H7 (cell line): ENCODE measurements around the gene TPSB2. TPM values are rescaled to one million over a fixed set of nuclear protein-coding genes. Genes with fewer than 3 reads are reported as not detected.

Experiments
- DNase-seq: peaks from one replicate; pipeline ENCODE4 v3.0.0; 2012
- H3K27me3 ChIP-seq: 2 replicates; pipeline ENCODE4 v1.6.0; 2011; ENCODE audit warnings: mild to moderate bottlenecking, low read length; ENCODE audit not compliant: control insufficient read depth, insufficient read depth
- H3K36me3 ChIP-seq: replicated peaks from 2 replicates; pipeline ENCODE4 v1.5.1; 2011; ENCODE audit warnings: low read length; ENCODE audit not compliant: control insufficient read depth, insufficient read depth
- H3K4me3 ChIP-seq: 2 replicates; pipeline ENCODE4 v1.5.1; 2011; ENCODE audit warnings: low read depth, mild to moderate bottlenecking, control low read depth, low read length, moderate library complexity; ENCODE audit not compliant: insufficient read depth
- total RNA-seq: library from RNA; depleted of rRNA; stranded (reverse); fragments of >200 nt; shearing (Covaris generic); gene quantifications from 2 replicates; pipeline ENCODE4 v1.2.3, GENCODE V29; 2014

Gene TPSB2
- total RNA-seq, 1 experiment from 2014 or later, result not detected

DNA sequence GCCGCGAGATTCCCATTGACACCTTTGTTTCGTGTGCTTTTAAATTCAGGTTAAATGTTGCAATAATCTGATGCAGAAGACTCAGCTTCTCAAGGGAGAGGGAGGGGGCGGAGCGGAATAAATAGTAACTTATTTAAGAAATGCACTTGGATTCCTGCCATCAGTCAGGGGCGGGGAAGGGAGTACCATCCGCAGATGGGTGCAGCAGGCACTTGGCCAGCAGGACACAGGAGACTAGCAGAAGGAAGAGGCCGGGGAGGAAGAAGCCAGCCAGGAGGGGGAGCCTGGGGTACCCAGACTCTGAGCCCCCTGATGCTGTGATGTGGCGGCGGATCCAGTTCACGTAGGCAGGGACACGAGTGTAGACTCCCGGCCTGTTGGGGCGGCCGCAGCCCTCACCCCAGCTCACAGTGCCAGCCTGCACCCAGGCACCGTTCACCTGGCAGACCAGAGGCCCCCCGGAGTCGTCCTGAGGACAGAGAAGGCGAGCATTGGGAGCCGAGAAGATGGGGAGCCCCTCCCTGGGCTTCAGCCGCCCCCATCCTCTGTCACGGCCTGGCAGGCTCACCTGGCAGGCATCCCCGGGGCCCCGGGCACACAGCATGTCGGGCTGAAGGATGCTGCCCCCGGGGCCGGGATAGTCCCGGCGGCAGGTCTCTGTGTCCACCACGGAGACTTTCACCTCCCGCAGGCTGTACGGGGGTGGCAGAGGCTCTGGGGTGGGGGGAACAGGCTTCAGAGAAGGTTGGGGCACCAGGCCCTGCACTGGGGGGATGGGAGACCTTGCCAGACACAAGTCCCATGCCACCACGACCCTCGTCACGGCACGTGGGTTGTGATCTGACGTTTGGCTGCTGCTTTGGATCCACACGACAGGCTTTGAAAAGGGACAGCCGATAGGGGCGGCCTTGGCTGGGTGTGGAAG lies 8.1 kb downstream of the TPSB2 start:
- Histone ChIP-seq H3K27me3 (no peaks in the 10 kb centered on the region), H3K36me3 (peaks cover 2% of the 10 kb centered on the region), H3K4me3 (no peak overlapping the region)

DNA sequence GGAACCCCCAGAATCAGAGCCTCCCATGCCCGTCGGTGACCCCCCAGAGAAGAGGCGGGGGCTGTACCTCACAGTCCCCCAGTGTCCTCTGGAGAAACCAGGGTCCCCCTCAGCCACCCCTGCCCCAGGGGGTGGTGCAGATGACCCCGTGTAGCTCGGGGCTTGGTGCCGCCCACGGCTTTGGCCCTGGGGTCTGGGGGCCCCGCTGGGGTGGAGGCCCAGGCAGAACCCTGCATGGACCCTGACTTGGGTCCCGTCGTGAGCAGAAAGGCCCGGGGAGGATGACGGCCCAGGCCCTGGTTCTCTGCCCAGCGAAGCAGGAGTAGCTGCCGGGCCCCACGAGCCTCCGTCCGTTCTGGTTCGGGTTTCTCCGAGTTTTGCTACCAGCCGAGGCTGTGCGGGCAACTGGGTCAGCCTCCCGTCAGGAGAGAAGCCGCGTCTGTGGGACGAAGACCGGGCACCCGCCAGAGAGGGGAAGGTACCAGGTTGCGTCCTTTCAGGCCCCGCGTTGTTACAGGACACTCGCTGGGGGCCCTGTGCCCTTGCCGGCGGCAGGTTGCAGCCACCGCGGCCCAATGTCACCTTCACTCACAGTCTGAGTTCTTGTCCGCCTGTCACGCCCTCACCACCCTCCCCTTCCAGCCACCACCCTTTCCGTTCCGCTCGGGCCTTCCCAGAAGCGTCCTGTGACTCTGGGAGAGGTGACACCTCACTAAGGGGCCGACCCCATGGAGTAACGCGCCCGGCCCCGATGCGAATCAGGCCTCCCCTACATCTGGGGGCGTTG lies 8.9 kb downstream of the TPSB2 start:
- Histone ChIP-seq H3K27me3 (no peaks in the 10 kb centered on the region), H3K4me3 (no peak overlapping the region), H3K36me3 (peaks cover 2% of the 10 kb centered on the region)
- DNase-seq, result no peak

More for the DNA sequence above, 8.1 kb downstream of the TPSB2 start:
- no peak for DNase-seq

GRCh38 chr16:1220098-1220728 lies 9.8 kb downstream of the TPSB2 start:
- no peak for DNase-seq
- Histone ChIP-seq H3K4me3 (no peak overlapping the region), H3K36me3 (peaks cover 2% of the 10 kb centered on the region), H3K27me3 (no peaks in the 10 kb centered on the region)

DNA sequence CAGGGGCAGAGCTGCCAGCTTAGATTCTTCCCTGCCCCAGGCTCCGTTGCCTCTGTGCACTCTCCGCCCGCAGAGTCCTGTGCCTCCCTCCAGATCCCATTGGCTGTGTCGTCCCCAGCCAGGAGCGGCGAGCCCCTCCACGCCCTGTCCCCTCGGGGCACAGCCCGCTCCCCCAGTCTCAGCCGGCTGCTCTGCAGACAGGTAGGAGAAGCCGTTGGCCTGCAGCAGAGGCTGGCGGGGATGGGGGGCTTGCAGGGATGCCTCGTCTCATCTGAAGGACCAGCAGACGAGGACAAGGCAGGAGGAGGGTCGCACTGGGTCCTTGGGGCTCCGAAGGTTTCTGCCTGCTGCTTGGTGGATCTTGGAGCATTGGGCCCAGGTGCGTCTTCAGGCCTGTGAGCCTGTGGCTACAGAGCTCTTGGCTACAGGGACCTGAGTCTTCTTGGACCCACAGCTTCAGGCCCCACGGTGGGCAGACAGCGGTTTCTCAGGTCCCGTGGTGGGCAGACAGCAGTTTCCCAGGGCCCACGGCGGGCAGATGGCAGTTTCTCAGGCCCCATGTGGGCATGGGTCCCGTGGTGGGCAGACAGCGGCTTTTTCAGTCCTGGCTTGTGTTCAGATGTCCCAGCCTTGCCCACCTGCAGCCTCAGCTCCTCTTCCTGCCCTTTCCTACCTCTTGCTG lies 10.9 kb downstream of the TPSB2 start:
- DNase-seq, result no peak
- Histone ChIP-seq H3K4me3 (no peak overlapping the region), H3K27me3 (no peaks in the 10 kb centered on the region), H3K36me3 (peaks cover 2% of the 10 kb centered on the region)

GRCh38 chr16:1218061-1218929 lies 11.7 kb downstream of the TPSB2 start:
- no peak overlapping the region for H3K4me3 ChIP-seq
- H3K36me3 ChIP-seq, result peaks cover 2% of the 10 kb centered on the region
- H3K27me3 ChIP-seq, result no peaks in the 10 kb centered on the region
- no peak for DNase-seq

DNA sequence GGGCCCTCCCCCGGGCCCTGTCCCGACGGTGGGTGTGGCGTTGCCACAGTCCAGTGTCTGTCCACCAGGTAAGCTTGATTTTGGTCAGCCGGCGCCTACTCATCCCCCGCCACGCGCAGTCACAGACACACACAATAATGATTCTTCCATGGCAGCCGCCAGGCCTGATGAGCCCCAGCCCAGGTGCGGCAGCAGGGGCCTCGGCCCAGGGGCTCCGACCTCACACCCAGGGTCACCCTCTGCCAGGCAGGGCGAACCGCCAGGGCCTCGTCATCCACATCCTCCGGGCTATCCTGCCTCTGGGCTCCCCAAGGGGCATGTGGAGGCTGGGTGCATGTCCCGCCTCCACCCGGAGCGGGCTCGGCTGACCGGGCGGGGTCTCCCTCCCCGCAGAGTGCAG lies 12.5 kb downstream of the TPSB2 start:
- peaks cover 2% of the 10 kb centered on the region for H3K36me3 ChIP-seq
- H3K4me3 ChIP-seq, result no peak overlapping the region
- DNase-seq, result no peak
- no peaks in the 10 kb centered on the region for H3K27me3 ChIP-seq

DNA sequence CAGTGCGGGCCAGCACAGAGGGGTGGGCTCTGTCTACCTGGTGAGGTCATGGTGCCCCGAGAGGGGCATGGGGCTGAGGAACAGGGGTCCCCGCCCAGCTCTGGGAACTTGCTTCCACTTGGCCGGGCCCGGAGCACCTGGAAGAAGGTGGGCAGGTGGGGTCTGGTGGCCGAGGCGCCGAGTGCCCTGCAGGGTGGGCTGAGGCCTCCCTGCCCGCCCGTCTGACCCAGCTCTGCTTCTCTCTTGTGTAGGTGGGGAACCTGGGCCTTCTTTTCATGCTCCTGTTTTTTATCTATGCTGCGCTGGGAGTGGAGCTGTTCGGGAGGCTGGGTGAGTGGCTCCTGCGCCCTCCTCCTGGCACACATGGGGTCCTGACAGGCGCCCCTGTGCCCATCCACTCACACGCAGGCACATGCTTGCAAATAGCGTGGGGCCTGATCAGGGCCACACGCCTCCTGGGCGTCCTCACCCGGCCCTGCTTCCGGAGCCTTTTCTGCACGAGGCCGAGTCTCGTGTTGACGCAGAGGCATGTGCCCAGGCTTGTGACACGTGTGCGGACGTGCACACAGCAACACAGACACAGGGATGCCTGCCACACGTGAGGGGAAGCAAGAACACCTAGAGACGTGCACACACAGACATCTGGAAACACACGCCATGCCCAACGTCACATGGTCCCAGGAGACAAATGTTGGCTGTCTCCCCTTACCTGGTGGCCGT lies 13.1 kb downstream of the TPSB2 start:
- H3K4me3 ChIP-seq, result no peak overlapping the region
- DNase-seq, result peak; percentile 65
- peaks cover 2% of the 10 kb centered on the region for H3K36me3 ChIP-seq

DNA sequence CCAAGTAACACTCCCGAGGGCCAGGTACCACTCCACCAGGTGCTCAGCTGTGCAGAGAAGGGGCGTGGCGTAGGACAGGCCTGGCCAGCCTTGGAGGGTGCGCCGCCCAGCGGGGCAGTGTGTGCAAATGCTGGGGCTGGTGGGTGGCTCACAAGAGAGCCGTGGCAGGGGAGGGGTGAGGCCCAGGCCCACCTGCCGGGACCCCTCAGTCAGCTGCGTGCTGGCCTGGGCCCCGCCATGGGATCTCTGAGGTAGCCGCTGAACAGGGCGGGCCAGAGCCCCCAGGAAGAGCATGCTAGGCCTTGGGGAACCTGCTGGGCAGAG lies 13.7 kb downstream of the TPSB2 start:
- peak; percentile 64 for DNase-seq
- H3K36me3 ChIP-seq, result peaks cover 2% of the 10 kb centered on the region
- no peaks in the 10 kb centered on the region for H3K27me3 ChIP-seq
- no peak overlapping the region for H3K4me3 ChIP-seq

More for the DNA sequence above, 13.1 kb downstream of the TPSB2 start:
- no peaks in the 10 kb centered on the region for H3K27me3 ChIP-seq

- Histone ChIP-seq H3K36me3 (peaks cover 2% of the 10 kb centered on the region), H3K27me3 (no peaks in the 10 kb centered on the region), H3K4me3 (no peak overlapping the region)
- DNase-seq, result peak; percentile 70
These were observed 14.2 kb downstream of the TPSB2 start for GRCh38 chr16:1215574-1216295.

GRCh38 chr16:1214719-1215118 lies 15.3 kb downstream of the TPSB2 start:
- Histone ChIP-seq H3K27me3 (no peaks in the 10 kb centered on the region), H3K36me3 (peaks cover 2% of the 10 kb centered on the region), H3K4me3 (no peak overlapping the region)
- peak; percentile 71 for DNase-seq

DNA sequence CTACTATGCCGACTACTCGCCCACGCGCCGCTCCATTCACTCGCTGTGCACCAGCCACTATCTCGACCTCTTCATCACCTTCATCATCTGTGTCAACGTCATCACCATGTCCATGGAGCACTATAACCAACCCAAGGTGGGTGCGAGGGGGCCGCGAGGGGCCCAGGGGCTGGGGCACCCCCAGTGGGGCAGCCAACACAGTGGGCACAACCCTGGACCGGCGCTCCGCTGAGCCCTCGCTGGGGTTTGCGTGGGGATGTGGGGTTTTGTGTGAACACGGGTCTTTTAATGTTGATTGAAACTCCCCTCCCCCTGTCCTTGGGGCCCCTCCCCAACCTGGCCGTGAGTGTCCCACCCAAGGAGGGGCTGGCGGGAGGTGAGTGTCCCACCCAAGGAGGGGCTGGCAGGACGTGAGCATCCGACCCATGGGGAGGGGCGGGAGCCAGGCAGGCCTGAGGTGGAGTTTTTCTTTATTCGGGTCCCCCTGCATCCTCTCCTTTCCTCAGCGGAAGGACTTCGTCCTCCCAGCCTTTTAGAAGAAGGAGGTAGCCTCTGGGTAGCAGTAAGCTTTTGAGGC lies 16.1 kb downstream of the TPSB2 start:
- H3K36me3 ChIP-seq, result peaks cover 2% of the 10 kb centered on the region

DNA sequence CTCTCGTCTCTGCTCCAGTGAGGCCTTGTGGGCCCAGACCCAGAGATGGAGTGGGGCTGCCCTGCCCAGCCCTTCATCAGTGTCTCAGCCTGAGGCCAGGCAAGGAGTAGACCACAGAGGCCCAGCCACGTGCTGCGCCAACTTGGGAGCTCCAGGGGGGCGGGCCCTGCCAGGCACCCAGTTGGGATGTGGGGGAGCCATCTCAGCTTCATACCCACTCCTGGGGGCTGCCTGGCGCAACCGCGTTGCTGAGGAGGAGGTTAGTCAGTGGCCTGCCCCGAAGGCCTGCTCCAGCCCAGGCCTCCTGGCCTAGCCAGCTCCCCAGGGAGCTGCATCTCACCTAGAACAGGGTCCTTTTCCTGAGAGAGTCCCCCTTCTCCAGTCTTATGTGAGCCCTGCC lies 16.8 kb downstream of the TPSB2 start:
- Histone ChIP-seq H3K36me3 (peaks cover 2% of the 10 kb centered on the region), H3K4me3 (no peak overlapping the region), H3K27me3 (no peaks in the 10 kb centered on the region)
- no peak for DNase-seq

More for the DNA sequence above, 16.1 kb downstream of the TPSB2 start:
- no peak overlapping the region for H3K4me3 ChIP-seq
- no peak for DNase-seq
- no peaks in the 10 kb centered on the region for H3K27me3 ChIP-seq
